HCT116 (cell line): Measurements from ENCODE around the gene ERC2. TPM values are rescaled to one million over a fixed set of nuclear protein-coding genes. Genes with fewer than 3 reads are reported as not detected.

Experiments used
- ATAC-seq: fragments of 200-7000 bp; cut with Tn5 transposase; 2 replicates; pipeline ENCODE4 v1.9.1; 2020; ENCODE audit warnings: mild to moderate bottlenecking, moderate library complexity
- BruUV-seq: library from RNA; stranded (reverse); fragments of 400-500 nt; replicated peaks from 2 replicates; lab custom pipeline; 2021; lab: Mats Ljungman, UMichigan
- CTCF ChIA-PET: fragments of 300-600 bp; sonication (Branson Sonifier 250); formaldehyde crosslinking; loops from one replicate; lab custom pipeline; 2021; ENCODE audit warnings: antibody characterized with exemption; lab: Charles Lee
- POLR2A ChIA-PET: fragments of 300-600, 350-600 bp; sonication (Branson Sonifier 250); formaldehyde crosslinking; loops from one replicate; lab custom pipeline; 2021; ENCODE audit warnings: antibody characterized with exemption; lab: Charles Lee
- RAD21 ChIA-PET, 2 experiments: fragments of 300-600 bp; sonication (Branson Sonifier 250); formaldehyde crosslinking; loops; one replicate each; lab custom pipeline; 2023; ENCODE audit warnings: low total read pairs in 2 of 2; ENCODE audit not compliant: uncharacterized antibody in 2 of 2, unreplicated experiment in 2 of 2, low non-redundant PET in 1 of 2; lab: Charles Lee
- DNase-seq: peaks from one replicate; pipeline ENCODE4 v3.0.0-alpha.2; 2010; ENCODE audit warnings: low read depth, low spot score
- H2AFZ ChIP-seq: fragments of 200-600 bp; shearing (Covaris generic), sonication (generic); 2 replicates; pipeline ENCODE4 v1.6.1; 2017; ENCODE audit warnings: low read depth, mixed run types, mixed read lengths, antibody characterized with exemption, low read length; ENCODE audit not compliant: poor library complexity, severe bottlenecking
- H3K27ac ChIP-seq: 2 replicates; pipeline ENCODE4 v1.5.1; 2012; ENCODE audit warnings: low read depth, low read length
- H3K27me3 ChIP-seq: fragments of 200-600 bp; sonication (generic); 2 replicates; pipeline ENCODE4 v1.6.1; 2016; ENCODE audit warnings: mixed run types, low read length, mixed read lengths; ENCODE audit not compliant: insufficient read depth
- H3K36me3 ChIP-seq, 2 experiments: fragments of 200-500 bp in 1 of 2; fragments of 200-600 bp in 1 of 2; sonication (Bioruptor generic) in 1 of 2; sonication (generic) in 1 of 2; 2 replicates each; pipeline versions ENCODE4 v1.5.1 to v1.6.1; 2014 to 2016; ENCODE audit warnings: low read length in 2 of 2, inconsistent platforms in 1 of 2, mixed read lengths in 1 of 2, mixed run types in 1 of 2; ENCODE audit not compliant: insufficient read depth in 2 of 2, control insufficient read depth in 1 of 2
- H3K4me1 ChIP-seq, 2 experiments: fragments of 200-600 bp in 1 of 2; sonication (generic) in 1 of 2; 2 replicates each; pipeline versions ENCODE4 v1.5.1 to v1.6.1; 2012 to 2017; ENCODE audit warnings: low read length in 2 of 2, inconsistent platforms in 1 of 2, mild to moderate bottlenecking in 1 of 2, mixed read lengths in 1 of 2, mixed run types in 1 of 2, moderate library complexity in 1 of 2; ENCODE audit not compliant: insufficient read depth in 2 of 2, control insufficient read depth in 1 of 2
- H3K4me2 ChIP-seq: fragments of 200-600 bp; sonication (generic); 2 replicates; pipeline ENCODE4 v1.6.1; 2017; ENCODE audit warnings: mixed run types, low read length, mixed read lengths
- H3K4me3 ChIP-seq, 2 experiments: fragments of 200-600 bp in 1 of 2; sonication (generic) in 1 of 2; replicated peaks in 1 of 2; 2 replicates each; pipeline ENCODE4 v1.5.1; 2011 to 2016; ENCODE audit warnings: low read length in 2 of 2, control low read depth in 1 of 2, low read depth in 1 of 2, mild to moderate bottlenecking in 1 of 2, mixed read lengths in 1 of 2, mixed run types in 1 of 2
- H3K79me2 ChIP-seq: fragments of 200-600 bp; sonication (generic); 2 replicates; pipeline ENCODE4 v1.6.1; 2017; ENCODE audit warnings: mild to moderate bottlenecking, mixed run types, low read length, moderate library complexity, mixed read lengths; ENCODE audit not compliant: insufficient read depth
- H3K9ac ChIP-seq: fragments of 200-600 bp; sonication (generic); 2 replicates; pipeline ENCODE4 v1.6.1; 2016; ENCODE audit warnings: low read length, mixed read lengths
- H3K9me2 ChIP-seq: fragments of 200-600 bp; sonication (generic), shearing (Covaris generic); 2 replicates; pipeline ENCODE4 v1.6.1; 2017; ENCODE audit warnings: mixed run types, mild to moderate bottlenecking, moderate library complexity; ENCODE audit not compliant: insufficient read depth
- H3K9me3 ChIP-seq, 2 experiments: fragments of 200-500 bp in 1 of 2; fragments of 200-600 bp in 1 of 2; sonication (Bioruptor generic) in 1 of 2; sonication (generic) in 1 of 2; 2 replicates each; pipeline ENCODE4 v1.6.1; 2014 to 2017; ENCODE audit warnings: low read length in 2 of 2, mixed read lengths in 2 of 2, inconsistent platforms in 1 of 2, low read depth in 1 of 2, mild to moderate bottlenecking in 1 of 2, mixed run types in 1 of 2, moderate library complexity in 1 of 2; ENCODE audit not compliant: control insufficient read depth in 1 of 2, insufficient read depth in 1 of 2
- H4K20me1 ChIP-seq: fragments of 200-600 bp; sonication (generic), shearing (Covaris generic); 2 replicates; pipeline ENCODE4 v1.6.1; 2017; ENCODE audit warnings: mixed run types, mild to moderate bottlenecking, moderate library complexity; ENCODE audit not compliant: insufficient read depth
- CBX3 ChIP-seq: IDR thresholded peaks from 2 replicates; pipeline ENCODE4 v1.6.1; 2012; ENCODE audit warnings: low read depth
- ELF1 ChIP-seq: IDR thresholded peaks from 2 replicates; pipeline ENCODE4 v1.6.1; 2012; ENCODE audit warnings: low read depth, borderline replicate concordance
- EZH2 ChIP-seq: fragments of 200-600 bp; sonication (generic); IDR thresholded peaks from 2 replicates; pipeline ENCODE4 v1.6.1; 2017; ENCODE audit warnings: antibody characterized with exemption, mixed run types
- EZH2phosphoT487 ChIP-seq: fragments of 200-600 bp; IDR thresholded peaks from 2 replicates; pipeline ENCODE4 v1.6.1; 2018; ENCODE audit warnings: antibody characterized with exemption, borderline replicate concordance
- FOSL1 ChIP-seq: IDR thresholded peaks from 2 replicates; pipeline ENCODE4 v1.6.1; 2012; ENCODE audit warnings: low read depth
- JUND ChIP-seq: IDR thresholded peaks from 2 replicates; pipeline ENCODE4 v1.6.1; 2012
- POLR2A ChIP-seq: IDR thresholded peaks from 2 replicates; pipeline ENCODE4 v1.7.0; 2011; ENCODE audit warnings: borderline replicate concordance; ENCODE audit not compliant: insufficient read depth, insufficient read length; ENCODE audit errors: extremely low read depth
- POLR2AphosphoS5 ChIP-seq: IDR thresholded peaks from 2 replicates; pipeline ENCODE4 v1.6.1; 2011; ENCODE audit warnings: mild to moderate bottlenecking, low read depth, low read length, moderate library complexity
- RAD21 ChIP-seq: IDR thresholded peaks from 2 replicates; pipeline ENCODE4 v1.6.1; 2012; ENCODE audit warnings: low read depth, mild to moderate bottlenecking
- SP1 ChIP-seq: IDR thresholded peaks from 2 replicates; pipeline ENCODE4 v1.6.1; 2012; ENCODE audit warnings: low read depth
- SRF ChIP-seq: IDR thresholded peaks from 2 replicates; pipeline ENCODE4 v1.6.1; 2012; ENCODE audit warnings: low read depth
- TCF7L2 ChIP-seq: IDR thresholded peaks from 2 replicates; pipeline ENCODE4 v1.7.0; 2011; ENCODE audit warnings: borderline replicate concordance, inconsistent platforms; ENCODE audit not compliant: insufficient read depth, insufficient read length; ENCODE audit errors: extremely low read depth
- ZFX ChIP-seq: fragments of 450-650 bp; IDR thresholded peaks from 2 replicates; pipeline ENCODE4 v1.6.1; 2017
- ZNF274 ChIP-seq: fragments of 200-500 bp; sonication (Bioruptor generic); IDR thresholded peaks from 2 replicates; pipeline ENCODE4 v1.6.1; 2014; ENCODE audit warnings: mild to moderate bottlenecking, low read depth, low read length, inconsistent platforms
- intact Hi-C: fragments of 100-400 bp; cut with micrococcal nuclease; formaldehyde crosslinking; loops from 2 replicates; pipeline ENCODE4 v1.10.0; 2022
- total RNA-seq: library from RNA; stranded (reverse); gene quantifications from one replicate; pipeline ENCODE4 v1.2.1, GENCODE V29; 2021; ENCODE audit not compliant: unreplicated experiment
- TF ChIP-seq, protein P1 (sequence below): IDR thresholded peaks from 2 replicates; pipeline ENCODE4 v1.6.1; 2012
- TF ChIP-seq, protein P2 (sequence below), 3 experiments: fragments of 200-600 bp in 1 of 3; sonication (generic) in 1 of 3; IDR thresholded peaks in 2 of 3; conservative IDR thresholded peaks in 1 of 3; 2 replicates each; pipeline ENCODE4 v1.5.1; 2012 to 2017; ENCODE audit warnings: low read depth in 2 of 3, low read length in 2 of 3, antibody characterized with exemption in 1 of 3, borderline replicate concordance in 1 of 3, control low read depth in 1 of 3, mild to moderate bottlenecking in 1 of 3, mixed read lengths in 1 of 3, mixed run types in 1 of 3, moderate library complexity in 1 of 3; ENCODE audit not compliant: insufficient read depth in 1 of 3
- TF ChIP-seq, protein P3 (sequence below): IDR thresholded peaks from 2 replicates; pipeline ENCODE4 v1.6.1; 2011; ENCODE audit warnings: mild to moderate bottlenecking, low read length, moderate library complexity; ENCODE audit not compliant: insufficient replicate concordance; ENCODE audit errors: extremely low read depth

The ERC2 gene
- total RNA-seq, 1 experiment from 2014 or later, result not detected

DNA sequence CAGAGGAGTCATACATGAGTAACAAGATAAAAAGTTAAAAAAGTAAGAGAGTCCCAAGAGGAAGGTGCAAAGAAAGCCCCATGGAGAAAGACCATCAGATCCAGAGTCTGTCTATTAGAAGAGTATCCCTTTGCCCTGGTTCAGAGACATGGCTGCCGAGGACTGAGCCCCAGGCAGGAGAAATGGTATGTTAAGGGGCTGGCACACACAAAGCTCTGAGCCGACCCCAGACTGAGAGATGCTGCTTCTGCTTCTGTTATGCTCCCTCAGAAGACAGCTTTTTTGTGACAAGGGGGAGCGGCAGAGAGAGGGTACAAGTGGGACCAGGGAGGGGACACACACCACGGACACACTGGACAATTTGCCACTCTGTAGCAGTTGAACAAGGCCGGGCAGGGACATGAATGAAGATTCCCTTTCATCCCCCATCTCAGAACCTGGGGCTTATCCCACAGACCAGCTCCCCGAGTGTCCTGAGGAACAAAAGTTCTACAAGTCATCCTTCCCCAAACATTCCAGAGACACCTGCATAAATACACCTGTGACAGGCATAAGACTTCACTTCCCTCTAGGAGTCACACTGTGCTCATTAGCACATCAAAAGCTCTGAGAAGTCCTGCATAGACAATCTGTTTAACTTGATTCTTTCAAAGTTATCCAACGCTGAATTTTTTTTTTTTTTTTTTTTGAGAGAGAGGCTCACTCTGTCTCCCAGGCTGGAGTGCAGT is 819.5 kb downstream of the ERC2 start:
- no peak for TF ChIP-seq RAD21
- no peak for TF ChIP-seq POLR2AphosphoS5
- TF ChIP-seq ZNF274, result no peak
- no peak for TF ChIP-seq EZH2phosphoT487
- no peak for TF ChIP-seq ZFX
- no peak for TF ChIP-seq ELF1
- TF ChIP-seq CBX3, result no peak
- TF ChIP-seq, protein P1, sequence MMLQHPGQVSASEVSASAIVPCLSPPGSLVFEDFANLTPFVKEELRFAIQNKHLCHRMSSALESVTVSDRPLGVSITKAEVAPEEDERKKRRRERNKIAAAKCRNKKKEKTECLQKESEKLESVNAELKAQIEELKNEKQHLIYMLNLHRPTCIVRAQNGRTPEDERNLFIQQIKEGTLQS, result no peak
- no peak for TF ChIP-seq EZH2
- no peak for TF ChIP-seq JUND
- TF ChIP-seq SP1, result no peak
- TF ChIP-seq SRF, result no peak
- no peak for TF ChIP-seq FOSL1
- TF ChIP-seq POLR2A, result no peak
- TF ChIP-seq, protein P2, sequence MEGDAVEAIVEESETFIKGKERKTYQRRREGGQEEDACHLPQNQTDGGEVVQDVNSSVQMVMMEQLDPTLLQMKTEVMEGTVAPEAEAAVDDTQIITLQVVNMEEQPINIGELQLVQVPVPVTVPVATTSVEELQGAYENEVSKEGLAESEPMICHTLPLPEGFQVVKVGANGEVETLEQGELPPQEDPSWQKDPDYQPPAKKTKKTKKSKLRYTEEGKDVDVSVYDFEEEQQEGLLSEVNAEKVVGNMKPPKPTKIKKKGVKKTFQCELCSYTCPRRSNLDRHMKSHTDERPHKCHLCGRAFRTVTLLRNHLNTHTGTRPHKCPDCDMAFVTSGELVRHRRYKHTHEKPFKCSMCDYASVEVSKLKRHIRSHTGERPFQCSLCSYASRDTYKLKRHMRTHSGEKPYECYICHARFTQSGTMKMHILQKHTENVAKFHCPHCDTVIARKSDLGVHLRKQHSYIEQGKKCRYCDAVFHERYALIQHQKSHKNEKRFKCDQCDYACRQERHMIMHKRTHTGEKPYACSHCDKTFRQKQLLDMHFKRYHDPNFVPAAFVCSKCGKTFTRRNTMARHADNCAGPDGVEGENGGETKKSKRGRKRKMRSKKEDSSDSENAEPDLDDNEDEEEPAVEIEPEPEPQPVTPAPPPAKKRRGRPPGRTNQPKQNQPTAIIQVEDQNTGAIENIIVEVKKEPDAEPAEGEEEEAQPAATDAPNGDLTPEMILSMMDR (IDR thresholded peaks at IDR 0.05 in 2 of 3, conservative IDR thresholded peaks at IDR 0.05 in 1 of 3; ENCODE audit: borderline replicate concordance in 1 of 3, insufficient read depth in 1 of 3, low read depth in 2 of 3, low read length in 2 of 3), result no peak
- TF ChIP-seq TCF7L2, result no peak
- TF ChIP-seq, protein P3, sequence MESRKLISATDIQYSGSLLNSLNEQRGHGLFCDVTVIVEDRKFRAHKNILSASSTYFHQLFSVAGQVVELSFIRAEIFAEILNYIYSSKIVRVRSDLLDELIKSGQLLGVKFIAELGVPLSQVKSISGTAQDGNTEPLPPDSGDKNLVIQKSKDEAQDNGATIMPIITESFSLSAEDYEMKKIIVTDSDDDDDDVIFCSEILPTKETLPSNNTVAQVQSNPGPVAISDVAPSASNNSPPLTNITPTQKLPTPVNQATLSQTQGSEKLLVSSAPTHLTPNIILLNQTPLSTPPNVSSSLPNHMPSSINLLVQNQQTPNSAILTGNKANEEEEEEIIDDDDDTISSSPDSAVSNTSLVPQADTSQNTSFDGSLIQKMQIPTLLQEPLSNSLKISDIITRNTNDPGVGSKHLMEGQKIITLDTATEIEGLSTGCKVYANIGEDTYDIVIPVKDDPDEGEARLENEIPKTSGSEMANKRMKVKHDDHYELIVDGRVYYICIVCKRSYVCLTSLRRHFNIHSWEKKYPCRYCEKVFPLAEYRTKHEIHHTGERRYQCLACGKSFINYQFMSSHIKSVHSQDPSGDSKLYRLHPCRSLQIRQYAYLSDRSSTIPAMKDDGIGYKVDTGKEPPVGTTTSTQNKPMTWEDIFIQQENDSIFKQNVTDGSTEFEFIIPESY, result no peak
- Histone ChIP-seq H3K36me3 (no peaks in the 10 kb centered on the region), H3K9me2 (no peaks in the 10 kb centered on the region), H4K20me1 (no peaks in the 10 kb centered on the region), H3K79me2 (no peaks in the 10 kb centered on the region), H2AFZ (no peak overlapping the region), H3K9ac (no peak overlapping the region), H3K9me3 (peaks cover 4 to 5% of the 10 kb centered on the region in 2 experiments; a peak in 2 of 4 replicates), H3K4me1 (no peaks in the 10 kb centered on the region), H3K27ac (no peak overlapping the region), H3K27me3 (no peaks in the 10 kb centered on the region), H3K4me2 (no peak overlapping the region), H3K4me3 (no peak overlapping the region)
- no peak for ATAC-seq
- ChIA-PET RAD21 (no interaction called here), CTCF (no interaction called here), POLR2A (no interaction called here)
- no peak for DNase-seq
- intact Hi-C loops, result no loop called here
- no TSS peak for BruUV-seq
